Activated CD4-positive, alpha-beta T cell treated with anti-CD3 and anti-CD28 coated beads for 4 hours (primary cell): ENCODE results near the gene SPATA21.
"Not testable (repeated sequence)": the region's sequence is repeated elsewhere in the genome, so short reads cannot be mapped to it uniquely, and the experiment has no call there.

ENCODE experiments used
- DNase-seq, 2 donors: peaks; one replicate each; pipeline ENCODE4 v3.0.0-alpha.2; 2020

The SPATA21 gene, protein sequence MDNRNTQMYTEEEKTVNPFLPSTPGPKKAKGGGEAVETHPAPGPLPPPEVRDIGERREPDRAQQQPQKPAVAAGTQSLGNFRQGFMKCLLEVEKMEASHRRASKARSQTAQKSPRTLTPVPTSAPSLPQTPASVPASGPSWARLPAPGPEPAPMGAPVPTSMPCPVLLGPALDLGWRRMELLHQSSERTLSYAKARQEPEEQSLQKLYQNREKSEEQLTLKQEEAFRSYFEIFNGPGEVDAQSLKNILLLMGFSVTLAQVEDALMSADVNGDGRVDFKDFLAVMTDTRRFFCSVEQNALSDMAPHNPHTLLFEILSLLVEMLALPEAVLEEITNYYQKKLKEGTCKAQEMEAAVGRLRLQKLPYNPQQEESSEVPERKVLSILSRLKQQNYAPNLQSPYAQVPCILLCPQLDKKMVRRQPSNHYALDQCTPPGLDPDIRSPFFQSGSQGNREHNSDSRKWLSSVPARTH

DNA sequence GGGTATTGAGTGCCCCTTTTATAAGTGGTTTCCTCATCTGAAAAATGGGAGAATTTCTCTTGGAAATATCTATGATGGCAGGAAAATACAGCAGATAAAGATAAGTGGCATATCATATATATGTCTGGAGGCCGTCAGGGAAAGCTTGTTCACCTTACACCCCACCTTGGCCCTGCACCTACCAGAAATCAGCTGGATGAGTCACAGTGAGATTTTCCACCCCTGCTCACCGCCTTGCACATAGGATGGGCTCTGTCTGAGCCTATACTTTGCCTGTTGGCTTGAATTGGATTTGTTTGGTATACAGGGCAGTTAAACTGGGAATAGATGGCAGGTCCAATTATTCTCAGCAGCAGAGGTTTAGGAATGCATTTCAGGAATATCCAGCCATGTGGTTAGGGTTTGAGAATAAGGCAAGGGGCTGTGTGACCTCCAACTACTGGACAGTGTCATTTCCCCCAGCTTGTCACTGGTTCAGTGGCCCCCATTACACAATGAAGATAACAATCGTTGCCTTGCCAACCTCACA lies at the start of gene SPATA21:
Gene SPATA21 (minus strand): TSS at position 479 of the 529 bp plus-strand sequence. CDS start 6,053 bp downstream, outside the sequence.
- peak in 1 of 2 donors; percentile 6 for DNase-seq

DNA sequence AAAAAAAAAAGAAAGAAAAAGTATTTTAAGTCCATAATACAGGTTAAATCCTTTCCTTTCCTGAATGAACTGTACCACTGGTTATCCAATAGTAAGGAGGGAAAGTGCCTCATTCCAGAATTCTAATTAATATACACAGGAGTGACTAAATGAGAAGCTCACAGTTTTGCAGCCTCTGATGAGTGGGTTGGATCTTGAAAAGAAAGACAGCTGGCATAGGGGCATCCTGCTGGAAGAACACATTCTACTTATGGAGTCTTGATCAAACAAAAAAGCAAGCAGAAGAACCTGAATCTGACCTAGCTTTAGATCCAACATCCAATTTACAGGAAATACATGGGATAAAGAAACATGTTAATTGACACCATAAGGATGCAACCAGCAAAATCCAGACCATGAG lies 49.8 kb upstream of the SPATA21 start:
- DNase-seq, result not testable (repeated sequence)

DNA sequence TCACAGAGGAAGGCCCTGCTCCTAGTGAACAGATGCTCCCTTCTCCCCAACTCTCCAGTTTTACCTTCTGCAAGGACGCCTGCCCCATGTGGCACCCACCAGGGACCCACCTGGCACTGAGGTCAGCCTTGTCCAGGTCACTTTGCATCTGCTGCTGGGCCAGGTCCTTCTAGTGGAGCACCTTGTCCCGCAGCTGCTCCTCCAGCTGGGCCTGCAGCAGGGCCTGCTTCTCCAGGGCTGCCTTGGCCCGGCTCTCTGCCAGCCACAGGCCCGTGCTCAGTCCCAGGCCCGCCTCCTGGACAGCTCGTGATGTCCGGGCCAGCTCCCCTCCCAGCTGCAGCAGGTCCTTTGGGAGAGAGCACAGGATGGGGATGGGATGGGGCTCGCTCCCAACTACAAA lies 49.1 kb upstream of the SPATA21 start:
- DNase-seq, result not testable (repeated sequence)

DNA sequence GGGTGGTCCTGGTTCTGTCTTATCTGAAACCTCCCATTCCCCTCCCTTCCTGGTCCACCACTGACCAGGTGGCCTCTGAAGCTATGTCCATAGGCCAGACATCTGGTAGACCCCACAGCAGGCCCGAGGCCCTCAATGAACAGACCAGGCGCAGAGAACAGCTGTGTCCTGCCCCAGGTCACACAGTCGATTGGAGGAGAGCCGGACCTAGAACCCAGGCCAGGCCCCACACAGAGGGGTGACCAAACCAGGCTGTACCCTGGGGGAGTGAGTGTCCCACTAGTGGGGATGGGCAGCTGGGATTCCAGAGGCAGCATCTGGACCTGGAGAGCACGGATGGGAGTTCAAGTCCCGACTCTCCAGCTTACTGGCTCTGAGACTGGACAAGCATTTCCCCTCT lies 47.7 kb upstream of the SPATA21 start:
- no peak for DNase-seq

DNA sequence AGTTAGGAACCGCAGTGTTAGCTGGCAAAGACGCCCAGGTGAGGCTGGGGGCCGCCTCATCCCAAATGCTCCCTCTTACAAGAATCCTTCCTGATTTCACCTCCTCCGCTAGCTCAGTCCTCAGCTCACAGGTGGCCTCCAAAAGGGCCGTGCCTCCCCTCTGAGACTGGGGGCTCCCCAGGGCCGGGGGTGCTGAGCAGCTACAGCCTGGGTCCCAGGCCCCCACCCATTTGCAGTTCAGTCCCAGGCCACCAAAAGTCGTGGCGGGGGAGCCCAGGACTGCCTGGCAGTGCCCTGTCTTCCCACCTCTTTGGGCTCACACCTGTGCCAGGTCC lies 47.2 kb upstream of the SPATA21 start:
- no peak for DNase-seq

DNA sequence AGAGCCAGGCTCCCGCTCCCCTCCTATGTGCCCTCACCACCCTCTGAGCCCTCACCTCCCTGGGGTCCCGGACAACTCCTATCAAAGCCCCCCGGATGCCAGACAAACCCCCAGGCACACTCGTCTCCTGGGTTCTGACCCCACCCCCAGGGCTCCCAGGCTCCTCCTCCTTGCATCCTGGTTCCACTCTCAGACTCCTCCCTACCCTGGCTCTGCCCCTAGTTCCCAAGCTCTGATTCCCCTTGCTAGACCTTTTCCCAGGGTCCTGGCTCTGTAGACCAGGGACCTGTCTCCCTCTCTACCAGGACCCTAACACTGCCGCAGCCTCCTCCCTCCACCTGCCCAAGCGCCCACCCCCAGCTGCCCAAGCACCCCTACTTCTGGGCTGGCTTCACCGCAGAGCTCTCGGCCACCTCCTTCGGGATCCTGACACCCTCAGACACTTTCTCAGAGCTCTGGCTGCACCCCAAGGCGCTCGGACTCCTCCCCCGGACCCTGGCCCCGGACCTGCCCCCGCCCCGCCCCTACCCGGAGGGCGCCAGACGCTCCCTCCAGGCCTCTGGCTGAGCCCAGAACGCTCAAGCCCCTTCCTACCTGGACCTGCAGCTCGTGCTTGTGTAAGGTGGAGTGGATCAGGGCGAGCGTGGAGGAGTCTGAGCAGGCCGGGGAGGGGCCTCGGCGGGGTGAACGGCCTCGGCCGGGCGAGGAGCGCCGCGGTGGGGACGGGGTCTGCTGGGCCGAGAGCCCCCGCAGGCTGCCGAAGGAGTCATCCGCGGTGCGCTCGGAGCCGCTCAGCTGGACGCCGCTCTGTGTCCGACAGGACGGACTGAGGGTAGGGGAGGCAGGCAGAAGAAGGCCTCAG lies 46.6 kb upstream of the SPATA21 start:
- not testable (repeated sequence) for DNase-seq

DNA sequence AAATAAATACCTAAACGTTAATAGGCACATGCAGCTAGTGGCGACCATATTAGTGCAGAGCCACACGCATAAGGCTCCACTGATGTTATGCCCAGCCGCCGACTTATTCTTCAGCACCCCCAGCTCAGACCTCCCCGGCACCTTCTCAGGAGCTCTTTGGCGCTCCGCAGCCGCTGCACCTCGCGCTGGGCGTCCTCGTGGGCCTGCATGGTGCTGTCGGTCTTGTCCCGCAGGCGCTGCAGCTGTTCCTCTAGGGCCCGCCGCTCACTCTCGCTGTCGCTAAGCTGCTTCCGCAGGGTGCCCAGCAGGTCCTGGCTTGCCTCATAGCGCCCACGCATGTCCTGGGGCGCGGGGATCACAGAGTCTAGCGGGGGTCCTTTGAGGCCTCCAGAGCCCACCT lies 45.9 kb upstream of the SPATA21 start:
- DNase-seq, result not testable (repeated sequence)

DNA sequence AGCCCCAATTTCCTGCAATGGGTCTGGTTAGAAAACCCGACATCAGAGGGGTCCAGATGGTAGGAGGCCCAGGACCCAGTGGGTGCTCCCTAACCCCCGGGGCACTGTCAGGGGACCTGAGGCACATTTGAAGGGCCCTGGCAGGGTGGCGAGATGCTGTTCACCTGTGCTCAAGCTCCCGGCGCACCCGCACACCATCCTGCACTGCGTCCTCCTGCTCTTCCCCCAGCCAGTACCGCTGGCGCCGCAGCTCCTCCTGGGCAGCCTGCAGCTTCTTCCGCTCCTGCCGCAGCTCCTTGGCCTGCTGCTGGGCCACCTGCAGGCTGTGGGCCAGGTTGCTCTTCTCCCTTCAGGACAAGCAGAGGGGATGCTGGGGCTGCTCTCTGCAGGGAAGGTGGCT lies 40.9 kb upstream of the SPATA21 start:
- DNase-seq, result no peak

DNA sequence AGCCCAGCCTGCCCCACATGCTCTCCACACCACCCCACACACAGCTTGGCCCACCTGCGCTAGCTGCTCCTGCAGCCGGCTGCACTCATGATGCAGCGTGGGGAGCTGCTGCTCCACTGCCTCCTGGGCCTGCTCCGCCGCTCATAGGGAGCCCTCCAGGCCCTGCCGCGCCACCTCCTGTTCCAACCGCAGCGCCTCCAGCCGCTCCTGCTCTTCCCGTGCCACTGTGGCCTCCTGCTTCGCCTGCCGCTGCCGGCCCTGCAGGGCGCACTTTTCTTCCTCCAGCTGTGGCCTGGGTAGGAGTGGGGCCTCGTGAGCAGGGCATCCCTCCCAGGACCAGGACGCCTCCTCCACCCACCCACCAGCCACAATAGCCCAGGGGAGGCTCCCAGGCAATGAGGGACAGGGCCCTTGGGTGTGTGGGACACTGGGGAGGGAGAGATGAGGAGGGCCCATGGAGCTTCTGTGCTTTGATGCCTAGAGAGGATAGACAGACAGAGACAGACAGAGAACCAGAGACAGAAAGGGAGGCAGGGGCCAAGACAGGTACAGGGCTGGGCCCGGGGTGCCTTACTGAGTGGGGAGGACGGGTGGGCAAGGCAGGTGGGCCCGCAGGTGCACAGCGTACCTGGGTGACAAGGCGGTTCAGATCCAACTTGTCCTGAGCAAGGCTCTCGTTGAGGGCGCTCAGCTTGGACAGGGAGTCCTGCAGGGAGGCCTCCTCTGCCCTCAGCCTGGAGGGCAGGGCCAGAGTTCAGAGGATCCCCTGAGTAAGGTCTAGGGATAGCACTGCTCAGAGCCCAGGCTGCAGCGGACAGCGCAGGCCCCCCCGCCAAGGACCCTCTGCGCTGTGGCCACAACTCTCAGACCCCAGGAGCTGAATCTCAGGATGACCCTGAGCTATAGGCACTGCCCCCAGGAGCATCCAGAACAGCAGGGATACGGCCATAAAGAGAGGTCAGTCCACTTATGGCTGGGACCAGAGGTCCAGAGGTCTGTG lies 38.8 kb upstream of the SPATA21 start:
- DNase-seq, result not testable (repeated sequence)

DNA sequence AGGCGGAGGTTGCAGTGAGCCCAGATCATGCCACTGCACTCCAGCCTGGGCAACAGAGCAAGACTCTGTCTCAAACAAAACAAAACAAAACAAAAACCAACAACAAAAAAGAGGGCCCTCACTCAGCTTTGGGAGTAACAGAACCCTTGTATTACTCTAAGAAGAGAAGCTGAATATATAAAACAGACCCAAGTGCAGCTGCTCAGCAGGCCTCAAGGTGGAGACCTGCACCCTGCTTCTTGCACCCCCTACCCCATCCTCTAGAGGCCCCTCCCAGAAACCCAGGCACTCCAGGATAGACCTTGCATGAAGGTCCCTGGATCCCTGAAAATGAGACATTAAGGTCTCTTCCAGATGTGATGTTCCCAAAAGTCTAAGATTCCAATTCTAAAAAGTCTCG lies 37.7 kb upstream of the SPATA21 start:
- DNase-seq, result not testable (repeated sequence)

DNA sequence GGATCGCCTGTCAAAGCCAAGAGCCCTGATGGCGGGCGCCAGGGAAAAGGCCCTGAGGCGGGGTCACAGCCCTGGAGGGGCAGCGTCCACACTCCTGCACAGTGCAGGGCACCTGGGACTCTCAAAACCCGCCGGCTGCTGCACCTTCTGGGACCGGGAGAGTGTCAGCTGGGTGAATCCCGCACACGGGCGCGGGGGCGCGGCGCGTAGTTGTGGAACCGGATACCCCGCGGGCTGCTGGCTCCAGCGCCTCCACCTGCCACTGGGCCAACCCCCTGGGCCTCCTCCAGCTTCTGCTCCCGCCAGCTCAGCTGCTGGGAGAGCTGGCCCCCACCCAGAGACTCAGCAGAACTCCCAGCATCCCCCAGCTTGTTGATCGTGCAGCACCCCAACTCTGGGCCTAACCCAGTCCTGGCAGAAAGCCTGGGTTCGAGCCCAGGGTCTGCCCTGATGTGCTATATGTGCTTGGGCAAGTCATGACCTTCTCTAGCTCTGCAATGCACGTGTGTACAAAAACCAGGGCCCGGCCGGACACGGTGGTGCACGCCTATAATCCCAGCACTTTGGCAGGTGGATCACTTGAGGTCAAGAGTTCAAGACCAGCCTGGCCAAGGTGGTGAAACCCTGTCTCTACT lies 37.1 kb upstream of the SPATA21 start:
- no peak for DNase-seq

DNA sequence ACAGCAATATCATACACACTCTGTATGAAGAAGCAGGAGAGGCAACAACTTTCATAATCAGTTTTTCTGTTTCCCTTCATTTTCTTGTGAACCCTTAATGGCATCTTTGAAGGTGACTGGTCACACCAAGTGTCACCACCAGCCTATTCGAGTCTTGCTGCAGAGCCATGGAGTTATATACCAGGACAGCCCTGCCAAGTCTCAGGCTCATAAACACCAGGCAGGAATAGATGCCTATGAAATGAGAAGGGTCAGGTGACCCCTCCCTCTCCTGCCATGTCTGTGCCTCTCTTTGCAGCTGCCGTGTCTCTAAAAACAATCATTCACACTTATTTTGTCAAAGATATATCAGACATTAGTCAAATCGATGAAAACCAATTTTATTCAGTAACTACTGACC lies 31.3 kb upstream of the SPATA21 start:
- no peak for DNase-seq

DNA sequence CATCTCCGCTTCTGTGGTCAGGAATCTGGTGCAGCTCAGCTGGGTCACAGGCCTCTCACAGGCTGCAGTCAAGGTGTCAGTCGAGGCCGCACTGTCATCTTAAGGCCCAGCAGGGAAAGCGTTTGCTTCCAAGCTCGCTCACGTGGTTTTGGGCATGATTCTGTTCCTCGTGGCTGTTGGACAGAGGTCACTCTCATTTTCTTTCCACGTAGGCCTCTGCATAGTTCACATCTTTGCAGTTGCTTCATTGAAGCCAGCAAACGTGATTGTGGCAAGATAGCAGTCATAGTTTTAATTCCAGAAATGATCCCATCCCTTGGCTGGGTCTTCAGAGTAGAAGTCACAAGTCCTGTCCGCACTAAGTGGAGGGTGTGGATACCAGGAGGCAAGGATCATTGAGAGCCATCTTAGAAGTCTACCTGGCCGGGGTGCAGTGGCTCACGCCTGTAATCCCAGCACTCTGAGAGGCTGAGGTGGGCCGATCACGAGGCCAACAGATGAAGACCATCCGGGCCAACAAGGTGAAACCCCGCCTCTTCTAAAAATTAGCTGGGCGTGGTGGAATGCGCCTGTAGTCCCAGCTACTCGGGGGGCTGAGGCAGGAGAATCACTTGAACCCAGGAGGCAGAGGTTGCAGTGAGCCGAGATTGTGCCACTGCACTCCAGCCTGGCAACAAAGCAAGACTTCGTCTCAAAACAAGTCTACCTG lies 27.8 kb upstream of the SPATA21 start:
- no peak for DNase-seq

DNA sequence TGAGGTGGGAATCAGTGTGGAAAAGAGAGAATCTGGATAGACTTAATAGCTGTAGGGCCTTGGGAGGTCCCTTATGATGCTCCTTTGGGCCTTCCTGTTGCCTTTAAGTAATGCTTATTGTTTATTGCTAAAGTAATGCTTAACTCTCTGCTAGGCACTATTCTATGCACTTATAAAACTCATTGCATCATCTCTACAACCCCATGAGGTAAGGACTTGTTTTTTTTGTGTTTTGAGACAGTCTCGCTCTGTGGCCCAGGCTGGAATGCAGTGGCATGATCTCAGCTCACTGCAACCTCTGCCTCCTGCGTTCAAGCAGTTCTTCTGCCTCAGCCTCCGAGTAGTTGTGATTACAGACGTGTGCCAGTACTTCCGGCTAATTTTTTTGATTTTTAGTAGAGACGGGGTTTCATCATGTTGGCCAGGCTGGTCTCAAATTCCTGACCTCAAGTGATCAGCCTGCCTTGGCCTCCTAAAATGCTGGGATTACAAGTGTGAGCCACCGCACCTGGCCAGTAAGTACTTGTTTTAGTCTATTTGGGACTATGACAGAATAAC lies 25.6 kb upstream of the SPATA21 start:
- DNase-seq, result no peak

DNA sequence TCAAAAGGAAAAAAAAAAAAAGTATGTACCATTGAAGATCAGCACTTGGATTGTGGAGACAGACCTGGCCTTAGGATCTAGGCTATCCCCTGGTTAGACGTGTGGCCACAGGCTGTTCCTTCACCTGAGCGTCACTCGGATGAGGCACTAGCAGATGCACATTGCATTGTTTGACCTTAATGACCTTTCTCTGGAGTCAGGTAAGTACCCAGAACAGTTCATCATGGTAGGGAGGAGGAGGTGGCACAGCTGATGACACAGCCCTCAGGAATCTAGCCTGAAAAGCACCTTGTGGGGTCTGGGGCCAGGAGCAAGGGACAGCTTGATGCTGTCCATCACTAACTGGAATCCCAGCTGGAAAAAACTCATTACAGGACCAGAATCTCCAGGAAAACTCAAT lies 24.5 kb upstream of the SPATA21 start:
- no peak for DNase-seq

DNA sequence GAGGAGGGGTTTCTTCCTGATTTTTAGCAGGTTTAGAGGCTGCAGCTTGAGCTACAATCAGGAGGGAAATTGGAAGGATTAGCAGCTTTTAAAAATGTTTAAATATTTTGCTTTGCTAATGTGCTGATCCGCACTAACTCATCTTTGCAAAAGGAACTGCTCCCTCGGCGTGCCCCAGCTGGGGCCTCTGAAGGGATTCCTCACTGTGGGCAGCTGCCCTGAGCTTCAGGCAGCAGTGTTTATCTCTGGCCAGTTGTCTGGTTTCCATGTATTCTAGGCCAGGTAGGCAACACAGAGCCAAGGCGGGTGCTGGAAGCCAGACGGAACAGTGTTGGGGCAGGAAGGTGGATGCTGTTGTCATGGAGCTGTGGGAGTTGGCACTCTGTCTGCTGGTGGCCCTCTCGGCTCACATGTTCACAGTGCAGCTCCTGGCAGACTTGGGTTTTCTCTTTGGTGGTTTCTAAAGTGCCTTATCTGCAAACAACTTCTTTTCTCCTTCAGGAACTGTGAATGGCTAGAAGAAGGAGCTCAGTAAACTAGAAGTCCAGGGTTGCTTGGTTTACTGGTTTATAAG lies 22.2 kb upstream of the SPATA21 start:
- DNase-seq, result no peak

DNA sequence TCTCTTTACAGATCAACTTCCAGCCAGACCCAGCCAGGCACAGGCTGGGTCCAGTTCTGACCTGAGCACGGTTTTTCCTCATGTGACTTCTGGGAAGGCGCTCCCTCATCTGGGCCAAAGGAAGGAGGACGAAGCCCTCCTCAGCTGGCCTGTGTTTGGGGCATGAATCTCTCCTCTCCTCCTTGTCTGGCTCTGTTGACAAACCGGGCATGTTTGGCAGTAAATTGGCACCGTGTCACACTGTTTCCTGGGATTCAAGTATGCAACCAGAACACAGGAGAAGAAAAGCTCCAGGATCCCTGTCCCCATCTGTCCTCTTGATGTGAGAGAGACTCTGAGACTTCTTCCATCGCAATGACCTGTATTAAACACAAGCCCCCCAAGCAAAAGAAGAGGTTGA lies 21.6 kb upstream of the SPATA21 start:
- DNase-seq, result no peak

DNA sequence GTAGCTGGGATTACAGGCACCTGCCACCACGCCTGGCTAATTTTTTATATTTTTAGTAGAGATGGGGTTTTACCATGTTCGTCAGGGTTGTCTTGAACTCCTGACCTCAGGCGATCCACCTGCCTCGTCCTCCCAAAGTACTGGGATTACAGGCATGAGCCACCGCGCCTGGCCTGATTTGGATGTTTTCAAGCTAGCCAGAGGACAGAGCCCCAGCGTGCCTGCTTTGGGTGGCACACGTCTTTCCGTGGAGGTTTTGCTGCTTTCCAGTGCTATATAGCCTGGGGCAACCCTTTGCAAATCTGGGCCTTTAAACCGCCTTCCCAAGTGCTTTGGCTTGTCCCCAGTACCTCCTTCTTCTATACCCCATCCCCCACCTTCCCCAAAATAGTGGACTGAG lies 18.9 kb upstream of the SPATA21 start:
- DNase-seq, result not testable (repeated sequence)

DNA sequence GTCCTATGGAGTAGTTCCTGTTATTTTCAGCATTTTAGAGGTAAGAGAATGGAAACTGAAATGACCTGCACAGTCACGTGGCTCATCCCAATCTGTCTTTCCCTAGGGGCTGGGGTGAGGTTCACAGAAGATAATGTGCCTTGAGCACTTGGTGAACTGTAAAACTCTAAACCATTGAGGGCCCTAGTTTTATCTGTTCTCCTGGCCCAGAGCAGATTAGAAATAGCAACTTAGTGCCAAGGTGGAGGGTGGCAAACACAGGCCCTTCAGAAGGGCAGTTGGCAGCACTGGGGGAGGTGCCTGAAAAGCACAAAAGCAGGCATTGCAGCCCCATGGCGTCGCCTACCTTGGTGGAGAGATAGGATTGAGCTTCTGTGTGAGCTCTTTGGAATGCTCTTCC lies 17.7 kb upstream of the SPATA21 start:
- DNase-seq, result not testable (repeated sequence)

DNA sequence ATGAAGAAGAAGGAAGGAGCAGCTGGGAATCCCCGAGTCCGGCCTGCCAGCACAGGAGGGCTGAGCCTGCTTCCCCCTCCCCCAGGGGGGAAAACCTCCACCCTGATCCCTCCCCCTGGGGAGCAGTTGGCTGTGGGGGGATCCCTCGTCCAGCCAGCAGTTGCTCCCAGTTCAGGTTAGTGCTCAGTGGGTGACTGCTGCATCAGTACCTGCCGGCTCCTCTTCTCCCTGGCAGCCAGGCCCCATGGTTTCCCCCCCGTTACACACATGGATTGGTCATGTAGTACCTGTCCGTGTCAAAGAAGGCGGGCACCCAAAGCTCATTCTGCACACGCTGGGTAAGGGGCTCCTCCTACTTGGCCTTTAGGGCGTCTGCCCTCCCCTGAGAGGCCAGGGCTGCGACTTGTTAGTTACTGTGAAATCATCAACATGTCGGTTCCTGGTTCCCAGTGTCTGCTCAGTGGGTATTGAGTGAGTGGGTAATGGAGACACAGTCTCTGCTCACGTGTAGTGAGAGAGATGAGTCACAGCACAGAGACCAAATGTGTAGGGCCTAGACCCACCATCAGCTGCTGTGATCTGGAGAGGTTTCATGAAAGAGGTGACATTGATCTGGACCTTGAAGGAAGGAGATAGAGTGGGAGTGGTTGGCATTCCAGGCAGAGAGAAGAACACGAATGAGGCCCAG lies 14.8 kb upstream of the SPATA21 start:
- no peak for DNase-seq
